KOPT-K1 (cell line): ENCODE data around the gene HLX.

Experiments used
- H3K27ac ChIP-seq: fragments of 200-600 bp; sonication (generic); 2 replicates; pipeline ENCODE4 v1.5.1; 2016; ENCODE audit warnings: antibody characterized with exemption, mild to moderate bottlenecking, low read depth, low read length; ENCODE audit not compliant: poor library complexity, severe bottlenecking
- H3K36me3 ChIP-seq: fragments of 200-600 bp; sonication (generic); 2 replicates; pipeline ENCODE4 v1.5.1; 2017; ENCODE audit warnings: antibody characterized with exemption, mild to moderate bottlenecking, low read length, moderate library complexity; ENCODE audit not compliant: insufficient read depth
- H3K9me3 ChIP-seq: fragments of 200-600 bp; sonication (generic); 2 replicates; pipeline ENCODE4 v1.5.1; 2017; ENCODE audit warnings: antibody characterized with exemption, low read length, mild to moderate bottlenecking; ENCODE audit not compliant: insufficient read depth, poor library complexity, severe bottlenecking

HLX gene

DNA sequence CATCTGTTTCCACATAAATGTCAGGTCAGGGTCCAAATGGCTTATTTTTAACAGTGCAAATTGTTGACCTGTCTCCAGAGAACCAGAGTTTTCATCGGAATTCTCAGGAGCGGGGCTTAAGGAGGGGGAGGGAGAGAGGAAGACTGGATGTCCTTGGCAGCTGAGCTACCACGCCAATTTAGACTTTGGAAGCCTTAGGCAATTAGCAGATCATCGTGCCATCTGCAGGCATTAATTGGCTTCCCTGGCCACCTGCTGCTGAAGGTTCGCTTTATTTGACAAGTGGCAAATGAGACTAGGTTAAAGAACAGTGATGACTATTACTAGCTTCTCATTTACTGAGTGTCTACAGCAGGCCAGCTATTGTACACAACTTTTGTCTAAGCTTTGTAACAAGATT lies 43.7 kb downstream of the HLX start:
- Histone ChIP-seq H3K27ac (no peak overlapping the region), H3K9me3 (no peaks in the 10 kb centered on the region), H3K36me3 (no peaks in the 10 kb centered on the region)

DNA sequence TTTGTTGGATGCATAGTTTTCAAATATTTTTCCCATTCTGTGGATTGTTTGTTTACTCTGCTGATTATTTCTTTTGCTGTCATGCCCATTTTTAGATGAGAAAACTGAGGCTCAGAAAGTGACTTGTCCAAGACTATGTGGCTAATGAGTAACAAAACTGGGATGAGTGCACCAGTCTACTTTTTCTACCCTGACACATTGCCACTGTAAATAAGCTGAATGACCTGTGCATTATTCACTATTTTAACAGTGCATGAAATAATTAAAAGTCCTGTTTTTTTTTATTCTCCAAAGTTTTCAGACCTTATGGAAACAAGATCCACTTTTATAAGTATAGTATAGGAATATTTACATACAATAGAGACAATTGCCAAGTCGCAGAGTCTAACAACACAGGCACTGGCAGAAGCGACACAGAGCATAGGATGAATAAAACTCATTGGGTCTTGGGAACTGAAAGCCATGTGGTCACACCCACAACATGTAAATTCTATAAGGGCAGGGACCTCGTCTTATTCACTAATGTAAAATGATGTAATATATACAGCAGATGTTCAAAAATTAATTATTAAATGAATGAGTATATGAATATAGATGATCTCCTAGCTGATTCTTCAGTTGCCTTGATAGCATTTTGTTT lies 45.2 kb downstream of the HLX start:
- Histone ChIP-seq H3K36me3 (no peaks in the 10 kb centered on the region), H3K27ac (no peak overlapping the region), H3K9me3 (no peaks in the 10 kb centered on the region)

DNA sequence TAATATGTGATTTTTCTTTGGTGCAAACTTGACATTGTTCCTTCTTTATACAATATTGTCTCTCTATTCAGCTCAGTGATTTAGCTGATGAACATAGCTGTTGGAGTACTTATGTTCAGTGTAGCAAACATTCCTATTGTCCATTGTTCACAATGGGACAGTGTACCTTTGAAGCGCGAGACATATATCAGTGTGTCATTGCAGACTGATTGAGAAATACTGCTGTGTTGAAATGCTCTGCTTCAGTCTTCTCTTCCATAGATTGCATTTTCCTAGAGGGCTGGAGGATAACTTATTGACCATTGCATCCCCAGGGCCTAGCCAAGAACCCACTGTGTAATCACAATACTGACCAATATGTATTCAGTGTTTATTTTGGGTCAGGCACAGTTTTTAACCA lies 46.5 kb downstream of the HLX start:
- Histone ChIP-seq H3K27ac (no peak overlapping the region), H3K36me3 (no peaks in the 10 kb centered on the region), H3K9me3 (no peaks in the 10 kb centered on the region)

DNA sequence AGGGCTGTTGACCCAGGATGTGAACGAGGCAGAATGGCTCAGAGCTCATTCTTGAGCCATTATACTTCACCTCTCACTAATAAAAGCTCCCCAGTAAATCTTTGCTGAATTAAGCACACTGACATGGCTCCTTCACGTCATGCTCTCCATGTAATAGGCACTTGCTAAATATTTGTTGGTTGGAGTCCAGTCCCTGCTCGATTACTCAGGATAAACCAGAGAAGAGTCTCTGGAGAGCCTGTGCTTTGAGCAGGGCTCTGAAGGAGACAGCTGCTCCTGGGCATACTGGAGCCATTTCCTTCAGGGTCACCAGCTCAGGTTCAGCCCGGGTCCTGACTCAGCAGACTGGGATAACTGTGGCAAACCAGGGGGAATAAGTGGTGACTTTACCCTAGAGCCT lies 46.9 kb downstream of the HLX start:
- H3K27ac ChIP-seq: no peak overlapping the region
- no peaks in the 10 kb centered on the region for H3K9me3 ChIP-seq

DNA sequence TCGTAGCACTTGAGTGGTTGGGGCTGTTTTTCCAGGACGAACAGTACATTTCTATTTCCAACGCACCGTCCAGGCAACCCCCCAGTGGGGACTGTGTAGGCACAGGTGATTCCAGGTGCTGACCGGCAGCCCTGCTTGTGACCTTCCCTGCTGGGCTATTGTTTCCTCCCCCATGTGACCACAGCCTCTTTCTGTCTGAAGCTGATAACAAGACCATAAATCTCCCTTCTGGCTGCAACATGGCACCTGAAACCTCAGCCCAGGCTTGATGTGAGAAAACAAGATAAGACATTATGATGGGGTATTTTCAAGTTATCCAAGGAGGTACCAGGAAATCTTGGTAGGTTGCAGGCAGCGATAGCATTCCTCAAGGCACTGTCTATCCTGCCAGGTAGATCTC lies 48.2 kb downstream of the HLX start:
- no peak overlapping the region for H3K27ac ChIP-seq
- H3K9me3 ChIP-seq: no peaks in the 10 kb centered on the region
- H3K36me3 ChIP-seq: no peaks in the 10 kb centered on the region

More for the DNA sequence above, 46.9 kb downstream of the HLX start:
- H3K36me3 ChIP-seq: no peaks in the 10 kb centered on the region

DNA sequence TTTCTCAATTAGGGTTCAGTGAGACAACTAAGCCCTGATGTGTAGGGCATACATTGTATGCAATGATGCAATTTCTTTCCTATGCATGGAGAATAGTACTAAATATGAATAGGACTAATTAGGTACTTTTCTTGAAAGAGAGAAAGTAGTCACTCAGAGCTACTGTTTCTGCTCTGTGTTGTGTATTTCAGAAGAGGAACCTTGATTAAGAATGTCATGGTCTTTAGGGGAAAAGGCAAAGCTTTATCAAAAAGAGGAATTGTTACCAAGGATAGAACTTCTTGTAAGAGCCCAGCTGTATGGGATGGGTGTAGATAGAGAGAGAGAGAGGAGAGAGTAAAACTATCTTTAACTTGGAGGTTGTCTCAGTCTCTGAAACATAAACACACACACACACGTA lies 49.1 kb downstream of the HLX start:
- H3K27ac ChIP-seq: no peak overlapping the region
- H3K9me3 ChIP-seq: no peaks in the 10 kb centered on the region
- H3K36me3 ChIP-seq: no peaks in the 10 kb centered on the region

DNA sequence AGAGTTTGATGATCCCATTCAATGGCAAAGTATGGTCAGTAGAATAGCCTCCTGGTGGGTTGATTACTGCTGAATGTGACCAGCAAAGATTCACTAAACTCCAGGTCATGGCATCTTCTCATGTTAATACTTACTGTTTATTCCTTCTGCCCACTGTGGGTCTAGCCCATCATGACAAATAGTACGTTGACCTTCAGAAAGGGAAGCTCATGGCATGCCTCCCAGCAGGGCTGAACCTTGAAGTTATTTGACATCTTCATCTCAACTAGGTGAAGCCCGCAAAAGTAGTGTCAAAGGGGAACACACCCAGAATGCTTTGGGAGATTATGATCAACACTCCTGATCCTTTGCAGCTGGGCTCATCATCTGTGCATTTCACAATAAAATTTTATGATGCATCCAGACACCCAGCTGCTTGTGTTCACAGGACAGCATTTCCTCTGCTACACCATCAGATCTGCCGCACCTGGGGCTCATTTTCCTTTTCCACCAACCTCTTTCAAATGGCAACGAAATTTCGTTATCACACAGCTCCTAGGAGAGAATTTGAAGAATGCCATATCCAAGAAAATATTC lies 49.6 kb downstream of the HLX start:
- Histone ChIP-seq H3K9me3 (no peaks in the 10 kb centered on the region), H3K36me3 (no peaks in the 10 kb centered on the region), H3K27ac (no peak overlapping the region)

DNA sequence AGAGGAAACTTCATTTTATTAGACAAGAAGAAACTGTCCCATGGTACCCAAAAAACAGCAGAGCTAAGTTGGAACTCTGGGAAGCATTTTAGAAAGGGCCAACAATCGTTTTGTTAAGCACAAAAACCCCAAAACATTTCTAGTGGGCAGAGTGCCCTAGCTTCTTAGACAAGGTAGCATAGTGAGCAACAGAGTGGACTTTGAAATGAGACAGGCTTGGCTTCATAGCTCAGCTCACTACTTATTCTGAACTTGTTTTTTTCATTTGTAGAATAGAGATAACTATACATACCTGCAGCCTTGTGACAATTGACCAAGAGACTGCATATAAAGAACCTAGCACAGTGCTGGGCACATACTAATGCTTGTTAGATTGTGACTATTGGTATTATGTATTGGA lies 50.1 kb downstream of the HLX start:
- no peak overlapping the region for H3K27ac ChIP-seq
- no peaks in the 10 kb centered on the region for H3K36me3 ChIP-seq
- no peaks in the 10 kb centered on the region for H3K9me3 ChIP-seq
